ACC112 (cell line): ENCODE results near the gene ZNF414.
"Not testable (repeated sequence)": the region's sequence is repeated elsewhere in the genome, so short reads cannot be mapped to it uniquely, and the experiment has no call there.

Experiments used
- H2AFZ ChIP-seq: fragments of 200-600 bp; sonication (generic); one replicate; pipeline ENCODE4 v1.6.0; 2017; ENCODE audit warnings: antibody characterized with exemption, low read length; ENCODE audit not compliant: unreplicated experiment
- H3K27ac ChIP-seq: fragments of 200-600 bp; sonication (generic); 2 replicates; pipeline ENCODE4 v1.5.1; 2014; ENCODE audit warnings: low read depth, mild to moderate bottlenecking, antibody characterized with exemption, low read length, moderate library complexity
- H3K27me3 ChIP-seq: fragments of 200-600 bp; sonication (generic); 2 replicates; pipeline ENCODE4 v1.6.1; 2014; ENCODE audit warnings: mild to moderate bottlenecking, antibody characterized with exemption, low read length, moderate library complexity, mixed read lengths; ENCODE audit not compliant: insufficient read depth
- H3K36me3 ChIP-seq: fragments of 200-600 bp; sonication (generic); 2 replicates; pipeline ENCODE4 v1.6.1; 2016; ENCODE audit warnings: mild to moderate bottlenecking, antibody characterized with exemption, low read length, moderate library complexity, mixed read lengths; ENCODE audit not compliant: insufficient read depth
- H3K4me1 ChIP-seq: fragments of 200-600 bp; sonication (generic); one replicate; pipeline ENCODE4 v1.6.1; 2016; ENCODE audit warnings: low read length, mixed read lengths; ENCODE audit not compliant: insufficient read depth, unreplicated experiment, control insufficient read depth
- H3K4me3 ChIP-seq: fragments of 200-600 bp; sonication (generic); 2 replicates; pipeline ENCODE4 v1.5.1; 2014; ENCODE audit warnings: mild to moderate bottlenecking, low read depth, low read length
- H3K79me2 ChIP-seq: fragments of 200-600 bp; sonication (generic); one replicate; pipeline ENCODE4 v1.6.0; 2016; ENCODE audit warnings: low read length; ENCODE audit not compliant: control insufficient read depth, unreplicated experiment, insufficient read depth

The ZNF414 gene

GRCh38 chr19:8513687-8514504, at the start of gene ZNF414:
Gene ZNF414 (minus strand): TSS chr19:8514167. CDS start chr19:8514046, 121 bp downstream.
- Histone ChIP-seq H3K4me1 (peaks cover 12% of the 10 kb centered on the region), H3K36me3 (no peaks in the 10 kb centered on the region), H3K79me2 (no peaks in the 10 kb centered on the region), H3K4me3 (peak within 1 kb of the TSS; percentile 83), H3K27me3 (no peaks in the 10 kb centered on the region), H2AFZ (peak within 1 kb of the TSS; percentile 75), H3K27ac (peak within 1 kb of the TSS; percentile 94)

- Histone ChIP-seq H3K27ac (no peak overlapping the region), H3K4me3 (no peak overlapping the region), H3K79me2 (no peaks in the 10 kb centered on the region), H3K4me1 (no peaks in the 10 kb centered on the region), H2AFZ (no peak overlapping the region), H3K27me3 (no peaks in the 10 kb centered on the region), H3K36me3 (no peaks in the 10 kb centered on the region)
Measured at GRCh38 chr19:8561075-8561764, 47.3 kb upstream of the ZNF414 start.

GRCh38 chr19:8558325-8558724, 44.4 kb upstream of the ZNF414 start:
- Histone ChIP-seq H3K27ac (no peak overlapping the region), H3K4me1 (no peaks in the 10 kb centered on the region), H3K4me3 (no peak overlapping the region), H2AFZ (no peak overlapping the region), H3K27me3 (no peaks in the 10 kb centered on the region), H3K36me3 (no peaks in the 10 kb centered on the region), H3K79me2 (no peaks in the 10 kb centered on the region)

GRCh38 chr19:8557642-8558238, 43.8 kb upstream of the ZNF414 start:
- Histone ChIP-seq H3K4me1 (no peaks in the 10 kb centered on the region), H3K4me3 (no peak overlapping the region), H3K36me3 (no peaks in the 10 kb centered on the region), H3K27me3 (no peaks in the 10 kb centered on the region), H2AFZ (no peak overlapping the region), H3K27ac (no peak overlapping the region), H3K79me2 (no peaks in the 10 kb centered on the region)

GRCh38 chr19:8553729-8554128, 39.8 kb upstream of the ZNF414 start:
- not testable (repeated sequence) for H3K4me3 ChIP-seq, H2AFZ ChIP-seq, H3K4me1 ChIP-seq, H3K27me3 ChIP-seq, H3K36me3 ChIP-seq, H3K79me2 ChIP-seq, H3K27ac ChIP-seq

GRCh38 chr19:8552810-8553209, 38.8 kb upstream of the ZNF414 start:
- Histone ChIP-seq H3K4me3 (no peak overlapping the region), H2AFZ (no peak overlapping the region), H3K27me3 (no peaks in the 10 kb centered on the region), H3K36me3 (no peaks in the 10 kb centered on the region), H3K4me1 (no peaks in the 10 kb centered on the region), H3K79me2 (no peaks in the 10 kb centered on the region), H3K27ac (no peak overlapping the region)

- no peaks in the 10 kb centered on the region for H3K36me3 ChIP-seq
- no peaks in the 10 kb centered on the region for H3K79me2 ChIP-seq
- no peak overlapping the region for H3K4me3 ChIP-seq
- no peak overlapping the region for H2AFZ ChIP-seq
- no peaks in the 10 kb centered on the region for H3K27me3 ChIP-seq
- H3K4me1 ChIP-seq, result no peaks in the 10 kb centered on the region
- H3K27ac ChIP-seq, result no peak overlapping the region
Measured at GRCh38 chr19:8550070-8550469, 36.1 kb upstream of the ZNF414 start.

GRCh38 chr19:8545743-8546142, 31.8 kb upstream of the ZNF414 start:
- no peak overlapping the region for H3K27ac ChIP-seq
- no peaks in the 10 kb centered on the region for H3K27me3 ChIP-seq
- no peaks in the 10 kb centered on the region for H3K36me3 ChIP-seq

GRCh38 chr19:8544168-8544567, 30.2 kb upstream of the ZNF414 start:
- no peak overlapping the region for H3K4me3 ChIP-seq
- H3K79me2 ChIP-seq, result no peaks in the 10 kb centered on the region
- H3K27me3 ChIP-seq, result no peaks in the 10 kb centered on the region
- H3K36me3 ChIP-seq, result no peaks in the 10 kb centered on the region
- peaks cover 2% of the 10 kb centered on the region for H3K4me1 ChIP-seq
- no peak overlapping the region for H2AFZ ChIP-seq
- no peak overlapping the region for H3K27ac ChIP-seq

More at GRCh38 chr19:8545743-8546142, 31.8 kb upstream of the ZNF414 start:
- no peak overlapping the region for H3K4me3 ChIP-seq
- peaks cover 1% of the 10 kb centered on the region for H3K4me1 ChIP-seq
- no peaks in the 10 kb centered on the region for H3K79me2 ChIP-seq
- H2AFZ ChIP-seq, result no peak overlapping the region

GRCh38 chr19:8539621-8540149, 25.7 kb upstream of the ZNF414 start:
- Histone ChIP-seq H2AFZ (no peak overlapping the region), H3K27ac (no peak overlapping the region), H3K4me3 (no peak overlapping the region), H3K36me3 (no peaks in the 10 kb centered on the region), H3K79me2 (no peaks in the 10 kb centered on the region), H3K27me3 (no peaks in the 10 kb centered on the region), H3K4me1 (peaks cover 2% of the 10 kb centered on the region)
